Left lung (tissue), 10 donors: Measurements from ENCODE around the gene ZNF213. TPM values are rescaled to one million over a fixed set of nuclear protein-coding genes. Genes with fewer than 3 reads are reported as not detected.
"Not testable (repeated sequence)": the region's sequence is repeated elsewhere in the genome, so short reads cannot be mapped to it uniquely, and the experiment has no call there.

Source experiments
- ATAC-seq: fragments of 200-7000 bp; cut with Tn5 transposase; one replicate; pipeline ENCODE4 v1.9.1; 2020; ENCODE audit warnings: moderate library complexity
- DNase-seq, 4 donors: peaks; one replicate each; pipeline ENCODE4 v3.0.0-alpha.2; 2013 to 2020
- H3K27ac ChIP-seq, 2 donors: fragments of 200-600 bp; sonication (generic) in 1 of 2; one replicate each; pipeline versions ENCODE4 v1.5.0 to v1.8.0; 2020 to 2021
- H3K27me3 ChIP-seq, 2 donors: fragments of 200-600 bp; sonication (generic) in 1 of 2; one replicate each; pipeline versions ENCODE4 v1.5.0 to v1.8.0; 2020 to 2021
- H3K36me3 ChIP-seq, 2 donors: fragments of 200-600 bp; sonication (generic) in 1 of 2; one replicate each; pipeline versions ENCODE4 v1.5.0 to v1.8.0; 2020 to 2021
- H3K4me1 ChIP-seq, 2 donors: fragments of 200-600 bp; one replicate each; pipeline ENCODE4 v1.8.0; 2021
- H3K4me3 ChIP-seq, 2 donors: fragments of 200-600 bp; sonication (generic) in 1 of 2; one replicate each; pipeline versions ENCODE4 v1.5.0 to v1.8.0; 2020 to 2021; ENCODE audit warnings: mild to moderate bottlenecking in 1 of 2
- H3K9me3 ChIP-seq, 2 donors: fragments of 200-600 bp; sonication (generic) in 1 of 2; one replicate each; pipeline versions ENCODE4 v1.5.0 to v1.8.0; 2020 to 2021
- CTCF ChIP-seq, 2 donors: fragments of 200-600 bp; sonication (generic) in 1 of 2; IDR thresholded peaks; one replicate each; pipeline versions ENCODE4 v1.5.0 to v1.8.0; 2021; ENCODE audit warnings: antibody characterized with exemption in 2 of 2
- intact Hi-C, 2 donors: fragments of 100-400 bp; cut with DNase I; formaldehyde crosslinking; loops; one replicate each; pipeline versions ENCODE4 v1.11.2 to v1.14.2; 2022
- polyA plus RNA-seq, 6 donors: library from polyadenylated mRNA; unstranded; fragments of 120-200 nt; gene quantifications; one replicate each; pipeline ENCODE4 v1.2.1, GENCODE V29; 2013; ENCODE audit not compliant: insufficient read length in 6 of 6
- total RNA-seq, 2 donors: library from RNA; stranded (reverse); fragmentation: NEBNext Ultra II Directional; extraction: Animal tissue kit (Norgen Biotek cat#: 25700); gene quantifications; one replicate each; pipeline ENCODE4 v1.2.1, GENCODE V29; 2021
- donor health status: DM: no; HTN: yes; CAD: no.
- donor health status: DM: no; HTN: no; CAD: no.

Gene ZNF213
- total and polyA plus RNA-seq, 8 donors: 8.4 to 17.8 (median 13.0) TPM

DNA sequence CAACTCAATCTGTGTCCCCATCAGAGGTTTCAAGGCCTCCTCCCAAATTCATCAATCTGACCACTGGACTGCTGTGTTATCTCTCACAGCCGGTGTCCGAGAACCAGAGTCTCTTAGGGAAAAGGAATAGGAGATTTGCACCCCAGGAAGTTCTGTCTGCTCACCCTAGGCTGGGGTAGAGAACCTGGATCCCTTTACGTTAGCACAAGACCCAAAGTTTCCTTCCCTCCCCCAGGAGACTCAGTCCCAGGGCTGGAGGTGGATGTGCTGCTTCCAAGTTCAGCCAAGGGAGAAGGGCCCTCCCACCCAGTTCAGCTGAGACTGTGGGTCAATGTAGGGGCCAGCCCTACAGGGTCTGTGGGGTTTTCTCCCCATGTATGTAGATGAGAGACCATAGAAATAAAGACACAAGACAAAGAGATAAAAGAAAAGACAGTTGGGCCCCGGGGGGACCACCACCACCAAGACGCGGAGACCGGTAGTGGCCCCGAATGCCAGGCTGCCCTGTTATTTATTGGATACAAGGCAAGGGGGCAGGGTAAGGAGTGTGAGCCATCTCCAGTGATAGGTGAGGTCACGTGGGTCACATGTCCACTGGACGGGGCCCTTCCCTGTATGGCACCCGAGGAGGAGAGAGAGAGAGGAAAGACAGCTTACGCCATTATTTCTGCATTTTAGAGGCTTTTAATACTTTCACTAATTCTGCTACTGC, 30.4 kb downstream of the ZNF213 start:
- peak overlapping the region in 1 of 2 donors; percentile 19 for H3K4me3 ChIP-seq

DNA sequence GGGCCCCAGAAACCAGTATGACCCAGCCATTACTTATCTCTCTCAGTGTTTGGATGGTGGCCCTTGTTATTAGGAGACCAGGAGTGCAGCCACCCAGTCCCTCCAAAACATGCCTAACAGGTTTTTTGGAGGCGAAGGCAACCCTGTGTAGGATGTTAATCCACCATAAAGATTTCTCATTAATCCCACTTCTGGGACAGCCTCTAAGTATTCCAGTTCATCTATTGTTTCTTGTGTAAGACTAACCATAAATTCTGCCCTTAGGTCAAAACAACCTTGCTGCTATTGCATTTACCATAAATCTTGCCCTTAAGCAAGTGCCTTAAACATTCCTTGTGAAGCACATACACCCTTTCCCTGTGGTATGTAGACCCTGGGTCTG, 31.7 kb downstream of the ZNF213 start:
- no peak for TF ChIP-seq CTCF (IDR thresholded peaks at IDR 0.05)
- no peak for ATAC-seq
- Histone ChIP-seq H3K4me3 (no peak overlapping the region), H3K27me3 (peaks cover 32 to 53% of the 10 kb centered on the region in 2 donors), H3K9me3 (no peaks in the 10 kb centered on the region), H3K36me3 (no peaks in the 10 kb centered on the region), H3K27ac (no peak overlapping the region), H3K4me1 (peaks cover 0 to 18% of the 10 kb centered on the region in 2 donors)
- no peak for DNase-seq
- intact Hi-C loops: no loop called here

More for the DNA sequence above, 30.4 kb downstream of the ZNF213 start:
- Histone ChIP-seq H3K9me3 (no peaks in the 10 kb centered on the region), H3K27me3 (peaks cover 20 to 53% of the 10 kb centered on the region in 2 donors), H3K27ac (no peak overlapping the region), H3K4me1 (peaks cover 0 to 6% of the 10 kb centered on the region in 2 donors), H3K36me3 (no peaks in the 10 kb centered on the region)
- ATAC-seq: no peak
- no peak for DNase-seq
- intact Hi-C loops: no loop called here
- TF ChIP-seq CTCF (IDR thresholded peaks at IDR 0.05): no peak

GRCh38 chr16:3168729-3169128, 33.9 kb downstream of the ZNF213 start:
- intact Hi-C loops, H3K27ac ChIP-seq, ATAC-seq, H3K4me3 ChIP-seq, DNase-seq, H3K9me3 ChIP-seq, H3K36me3 ChIP-seq: not testable (repeated sequence)
- Histone ChIP-seq H3K27me3 (peaks cover 54 to 68% of the 10 kb centered on the region in 2 donors), H3K4me1 (peaks cover under 1 to 22% of the 10 kb centered on the region in 2 donors)

- Histone ChIP-seq H3K4me1 (peaks cover 6 to 28% of the 10 kb centered on the region in 2 donors), H3K9me3 (no peaks in the 10 kb centered on the region), H3K27me3 (peaks cover 73 to 87% of the 10 kb centered on the region in 2 donors), H3K4me3 (no peak overlapping the region), H3K27ac (no peak overlapping the region), H3K36me3 (no peaks in the 10 kb centered on the region)
- DNase-seq: no peak
- peak; percentile 48 for ATAC-seq
- TF ChIP-seq CTCF (IDR thresholded peaks at IDR 0.05): no peak
- intact Hi-C loops: no loop called here
These were observed 35.8 kb downstream of the ZNF213 start for GRCh38 chr16:3170440-3171180.

GRCh38 chr16:3171181-3171854, 36.5 kb downstream of the ZNF213 start:
- Histone ChIP-seq H3K36me3 (no peaks in the 10 kb centered on the region), H3K9me3 (no peaks in the 10 kb centered on the region), H3K27me3 (peaks cover 80 to 94% of the 10 kb centered on the region in 2 donors), H3K4me3 (no peak overlapping the region), H3K4me1 (peaks cover 6 to 25% of the 10 kb centered on the region in 2 donors), H3K27ac (no peak overlapping the region)
- TF ChIP-seq CTCF (IDR thresholded peaks at IDR 0.05): no peak
- intact Hi-C loops: no loop called here
- DNase-seq (no peak), ATAC-seq (peak; percentile 18)
